D721Med (cell line): ENCODE results near the gene HMGXB3.

Source experiments
- DNase-seq: peaks from one replicate; pipeline ENCODE4 v3.0.0; 2011; ENCODE audit warnings: low spot score; ENCODE audit not compliant: insufficient read length
- FAIRE-seq: peaks from 2 replicates; lab custom pipeline; 2011; peaks lifted over from hg19 to GRCh38; lab: Jason Lieb, UNC
- TF ChIP-seq, protein P1 (sequence below): IDR thresholded peaks from 2 replicates; pipeline ENCODE4 v1.5.1; 2012; ENCODE audit warnings: mild to moderate bottlenecking, control low read depth; ENCODE audit not compliant: insufficient read depth; ENCODE audit errors: missing control alignments

Gene HMGXB3

DNA sequence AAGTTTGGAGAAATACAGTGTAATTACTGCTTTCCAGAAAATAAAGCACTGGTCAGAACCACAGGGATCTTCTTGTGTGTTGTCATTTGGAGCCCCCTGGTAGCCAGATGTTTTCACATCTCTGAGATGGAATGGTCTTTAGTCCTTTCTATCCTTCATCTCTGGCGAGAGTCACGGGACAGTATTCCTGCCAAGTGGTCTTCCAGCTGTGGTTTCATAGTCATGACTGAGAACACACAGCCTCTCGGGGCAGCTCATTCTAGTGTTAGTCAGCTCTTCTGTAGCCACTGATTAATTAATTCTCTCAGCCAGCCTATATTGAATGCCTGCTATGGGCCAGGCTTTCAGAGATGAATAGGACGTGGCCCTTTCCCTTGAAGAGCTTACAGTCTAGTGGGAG, 34.1 kb downstream of the HMGXB3 start:
- DNase-seq (no peak), FAIRE-seq (no peak)

DNA sequence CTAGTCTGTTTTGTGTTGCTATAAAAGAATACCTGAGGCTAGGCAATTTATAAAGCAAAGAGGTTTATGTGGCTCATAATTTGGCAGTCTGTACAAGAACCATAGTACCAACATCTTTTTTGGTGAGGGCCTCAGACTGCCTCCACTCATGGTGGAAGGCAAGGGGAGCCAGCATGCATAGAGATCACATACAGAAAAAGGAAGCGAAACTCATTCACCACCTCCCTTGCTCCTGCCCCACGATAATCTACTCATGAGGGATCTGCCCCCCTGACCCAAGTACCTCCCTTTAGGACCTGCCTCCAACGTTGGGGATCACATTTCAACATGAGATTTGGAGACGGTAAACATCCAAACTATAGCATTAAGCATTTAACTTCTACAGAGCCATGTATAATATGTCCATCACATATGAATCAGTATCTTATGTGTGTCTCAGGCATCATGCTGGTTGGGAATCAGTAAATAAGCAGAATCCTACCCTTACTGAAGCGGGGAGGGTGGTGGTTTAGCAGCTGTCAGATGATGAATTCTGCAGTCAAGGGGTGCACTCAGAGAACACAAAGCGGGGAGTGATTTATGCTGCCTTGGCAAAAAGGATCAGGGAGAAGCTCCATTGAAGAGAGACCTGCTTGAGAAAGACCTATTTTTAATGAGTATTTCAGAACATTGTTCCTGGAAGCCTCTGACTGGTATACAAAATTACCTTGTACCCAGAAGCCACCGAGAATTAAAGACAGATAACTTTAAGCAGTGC, 34.8 kb downstream of the HMGXB3 start:
- FAIRE-seq, result no peak

More for the DNA sequence above, 34.1 kb downstream of the HMGXB3 start:
- TF ChIP-seq, protein P1, sequence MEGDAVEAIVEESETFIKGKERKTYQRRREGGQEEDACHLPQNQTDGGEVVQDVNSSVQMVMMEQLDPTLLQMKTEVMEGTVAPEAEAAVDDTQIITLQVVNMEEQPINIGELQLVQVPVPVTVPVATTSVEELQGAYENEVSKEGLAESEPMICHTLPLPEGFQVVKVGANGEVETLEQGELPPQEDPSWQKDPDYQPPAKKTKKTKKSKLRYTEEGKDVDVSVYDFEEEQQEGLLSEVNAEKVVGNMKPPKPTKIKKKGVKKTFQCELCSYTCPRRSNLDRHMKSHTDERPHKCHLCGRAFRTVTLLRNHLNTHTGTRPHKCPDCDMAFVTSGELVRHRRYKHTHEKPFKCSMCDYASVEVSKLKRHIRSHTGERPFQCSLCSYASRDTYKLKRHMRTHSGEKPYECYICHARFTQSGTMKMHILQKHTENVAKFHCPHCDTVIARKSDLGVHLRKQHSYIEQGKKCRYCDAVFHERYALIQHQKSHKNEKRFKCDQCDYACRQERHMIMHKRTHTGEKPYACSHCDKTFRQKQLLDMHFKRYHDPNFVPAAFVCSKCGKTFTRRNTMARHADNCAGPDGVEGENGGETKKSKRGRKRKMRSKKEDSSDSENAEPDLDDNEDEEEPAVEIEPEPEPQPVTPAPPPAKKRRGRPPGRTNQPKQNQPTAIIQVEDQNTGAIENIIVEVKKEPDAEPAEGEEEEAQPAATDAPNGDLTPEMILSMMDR, result no peak

DNA sequence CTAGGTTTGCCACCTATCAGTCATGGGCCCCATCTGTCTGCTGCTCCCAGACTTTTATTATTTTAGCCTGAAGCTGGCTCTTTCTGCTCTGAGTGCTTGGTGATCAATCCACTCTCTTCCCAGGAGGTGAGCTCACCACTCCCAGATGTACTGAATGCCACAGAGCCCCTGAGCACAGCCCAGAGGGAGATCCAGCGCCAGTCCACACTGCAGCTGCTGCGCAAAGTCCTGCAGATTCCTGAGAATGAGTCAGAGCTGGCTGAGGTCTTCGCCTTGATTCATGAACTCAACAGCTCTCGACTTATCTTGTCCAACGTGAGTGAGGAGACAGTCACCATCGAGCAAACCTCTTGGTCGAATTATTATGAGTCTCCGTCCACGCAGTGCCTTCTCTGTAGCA, 36.0 kb downstream of the HMGXB3 start:
- TF ChIP-seq, protein P1, result no peak
- no peak for DNase-seq
- FAIRE-seq, result no peak

More for the DNA sequence above, 34.8 kb downstream of the HMGXB3 start:
- no peak for DNase-seq
- TF ChIP-seq, protein P1, result no peak

DNA sequence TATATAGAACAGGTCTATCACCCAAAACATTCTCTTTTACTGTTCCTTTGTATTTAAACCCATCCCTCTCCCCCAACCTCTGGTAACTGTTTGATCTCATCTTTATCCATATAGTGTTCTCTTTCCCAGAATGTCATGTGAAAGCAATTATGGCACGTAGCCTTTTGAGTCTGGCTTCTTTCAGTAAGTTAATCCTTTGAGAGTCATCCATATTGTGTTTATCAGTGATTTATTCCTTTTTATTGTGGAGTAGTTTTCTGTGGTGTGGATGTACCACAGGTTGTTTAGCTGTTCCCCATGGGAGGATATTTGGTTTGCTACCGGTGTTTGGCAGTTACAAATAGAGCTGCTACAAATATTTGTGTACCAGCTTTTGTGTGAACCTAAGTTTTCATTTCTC, 38.0 kb downstream of the HMGXB3 start:
- DNase-seq (no peak), FAIRE-seq (no peak)
- TF ChIP-seq, protein P1, result no peak

DNA sequence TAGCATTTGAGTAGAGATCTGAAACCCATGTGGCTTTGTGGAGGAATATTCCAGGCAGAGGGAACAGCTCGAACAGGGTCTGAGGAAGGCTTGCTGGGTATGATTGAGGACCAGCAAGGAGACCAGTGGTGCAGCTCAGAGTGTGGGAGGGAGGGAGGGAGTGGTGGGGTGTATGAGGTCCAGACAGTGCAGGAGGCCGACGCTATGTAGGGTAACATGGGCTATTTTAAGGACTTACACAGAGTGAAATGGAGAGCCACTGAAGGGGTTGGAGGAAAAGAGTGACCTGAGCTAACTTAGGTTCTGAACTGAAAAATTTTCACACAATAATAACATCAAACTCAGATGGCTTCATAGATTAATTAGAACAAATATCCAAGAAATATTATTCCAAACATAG, 41.9 kb downstream of the HMGXB3 start:
- TF ChIP-seq, protein P1, result no peak
- DNase-seq (no peak), FAIRE-seq (no peak)

DNA sequence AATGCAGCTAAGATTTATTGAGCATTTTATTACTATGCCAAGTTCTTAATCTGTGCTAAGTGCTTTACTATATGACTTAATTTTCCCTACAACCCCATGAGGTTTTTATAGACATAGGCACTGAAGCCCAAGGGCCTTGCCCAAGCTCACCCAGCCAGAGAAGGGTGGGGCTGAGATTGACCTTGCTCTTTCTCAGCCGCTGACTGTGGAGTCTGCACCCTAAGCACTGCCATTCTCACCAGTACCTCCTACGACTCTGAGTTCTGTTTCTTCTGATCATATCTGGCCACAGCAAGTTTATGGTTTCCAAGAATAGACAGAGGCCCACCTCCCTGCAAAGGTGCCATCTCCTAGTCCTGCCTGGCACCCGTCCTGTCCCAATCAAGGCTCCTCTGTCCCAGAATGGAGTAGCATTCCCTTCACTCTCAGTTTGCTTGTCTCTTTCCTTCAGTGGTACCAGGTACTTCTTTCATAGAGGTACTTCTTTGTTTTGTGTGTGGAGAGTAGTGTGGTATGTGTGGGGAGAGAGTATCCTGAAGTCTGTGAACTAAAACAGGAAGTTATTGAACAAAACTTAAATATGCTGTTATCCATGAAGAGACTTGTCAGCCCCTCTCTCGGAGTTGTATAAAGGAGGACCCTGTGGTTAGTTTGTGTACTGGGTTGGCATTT, 43.3 kb downstream of the HMGXB3 start:
- TF ChIP-seq, protein P1, result no peak
- FAIRE-seq, result no peak
- no peak for DNase-seq

DNA sequence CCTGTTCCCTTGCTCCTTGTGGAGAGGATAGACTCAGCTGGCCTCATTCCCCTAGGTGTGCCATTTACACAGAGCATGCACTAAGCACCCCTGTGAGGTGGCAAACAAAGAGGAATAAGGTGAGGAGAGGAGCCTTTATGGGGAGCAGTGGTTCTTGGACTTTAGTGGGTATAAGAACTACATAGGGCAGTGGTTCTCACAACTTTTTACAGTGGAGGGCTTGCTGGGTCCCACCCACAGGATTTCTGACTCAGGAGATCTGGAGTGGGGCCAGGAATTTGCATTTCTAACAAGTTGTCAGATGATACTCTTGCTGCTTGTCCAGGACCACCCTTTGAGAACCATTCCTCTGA, 43.8 kb downstream of the HMGXB3 start:
- FAIRE-seq (no peak), DNase-seq (no peak)
- TF ChIP-seq, protein P1, result no peak
